Measurements from ENCODE around the gene MAP4K2. TPM values are rescaled to one million over a fixed set of nuclear protein-coding genes. Genes with fewer than 3 reads are reported as not detected.
A peak's percentile ranks its signal among the peaks of the same experiment; 100 is the strongest.

MAP4K2 gene
- total RNA-seq, 1 experiment from 2014 or later = 16.8 TPM

GRCh38 chr11:64849598-64850356 is 46.8 kb upstream of the MAP4K2 start:
- no peak overlapping the region for H3K4me3 ChIP-seq (ENCODE audit: low read depth, low read length)
- POLR2A ChIA-PET = interaction anchor here (1.0 kb wide), 1 partner anchor 21 kb away, joined by 3 read pairs; no protein-coding TSS in a partner anchor
- Mint-ChIP-seq H3K4me3 (ENCODE audit: unreplicated experiment) (no peak overlapping the region), H3K36me3 (ENCODE audit: insufficient read depth, unreplicated experiment) (peaks cover 54% of the 10 kb centered on the region), H3K27me3 (ENCODE audit: insufficient read depth, unreplicated experiment) (no peaks in the 10 kb centered on the region), H3K27ac (ENCODE audit: unreplicated experiment) (no peak overlapping the region), H3K4me1 (ENCODE audit: low read depth, unreplicated experiment) (peaks cover 22% of the 10 kb centered on the region), H3K9me3 (ENCODE audit: unreplicated experiment) (no peaks in the 10 kb centered on the region)
- no TSS peak for BruUV-seq (replicated peaks)
- no peak for DNase-seq
- H3K4me1 ChIP-seq = peaks cover 26% of the 10 kb centered on the region
- no peaks in the 10 kb centered on the region; the same call in 1 of the 2 replicates for H3K36me3 ChIP-seq (ENCODE audit: control insufficient read depth, insufficient read depth, low read length)
- no peak for TF ChIP-seq CTCF (IDR thresholded peaks at IDR 0.05; ENCODE audit: insufficient read depth in 1 of 2, low read depth in 1 of 2, low read length in 1 of 2, severe bottlenecking in 1 of 2, unreplicated experiment in 1 of 2)
- intact Hi-C loops (cut with micrococcal nuclease; ENCODE audit: unreplicated experiment) = loop anchor here (5.0 kb wide), 1 partner anchor 148 kb away; the partner anchor contains the start of gene BATF2
- H3K9me3 ChIP-seq = no peaks in the 10 kb centered on the region
- H3K27me3 ChIP-seq (replicated peaks; ENCODE audit: control insufficient read depth, insufficient read depth, low read length) = no peaks in the 10 kb centered on the region
- CTCF ChIA-PET = interaction anchor here (0.5 to 4.9 kb wide), 9 partner anchors 23 to 267 kb away, joined by 3 to 51 read pairs (median 4); partner anchors contain the start of genes EHD1 and ZNHIT2

- no peak overlapping the region for H3K4me3 Mint-ChIP-seq (ENCODE audit: unreplicated experiment)
- intact Hi-C loops (cut with micrococcal nuclease; ENCODE audit: unreplicated experiment) = loop anchor here (5.0 kb wide), 1 partner anchor 148 kb away; the partner anchor contains the start of gene BATF2
- peaks cover 54% of the 10 kb centered on the region for H3K36me3 Mint-ChIP-seq (ENCODE audit: insufficient read depth, unreplicated experiment)
- H3K9me3 ChIP-seq = no peaks in the 10 kb centered on the region
- H3K4me3 ChIP-seq (ENCODE audit: low read depth, low read length) = no peak overlapping the region
- ChIA-PET POLR2A (interaction anchor here (1.0 to 1.5 kb wide), 2 partner anchors 18 to 22 kb away, joined by 3 read pairs; no protein-coding TSS in a partner anchor), CTCF (interaction anchor here (0.5 to 4.9 kb wide), 14 partner anchors 15 to 268 kb away, joined by 3 to 51 read pairs (median 4); partner anchors contain the start of genes ARL2, BATF2, EHD1 and ZNHIT2)
- peak overlapping the region; percentile 58 for H3K27ac Mint-ChIP-seq (ENCODE audit: unreplicated experiment)
- no peak for DNase-seq
- H3K27me3 ChIP-seq (replicated peaks; ENCODE audit: control insufficient read depth, insufficient read depth, low read length) = no peaks in the 10 kb centered on the region
- peaks cover 19% of the 10 kb centered on the region for H3K4me1 Mint-ChIP-seq (ENCODE audit: low read depth, unreplicated experiment)
- H3K36me3 ChIP-seq (ENCODE audit: control insufficient read depth, insufficient read depth, low read length) = no peaks in the 10 kb centered on the region; the same call in 1 of the 2 replicates
- TF ChIP-seq CTCF (IDR thresholded peaks at IDR 0.05; ENCODE audit: insufficient read depth in 1 of 2, low read depth in 1 of 2, low read length in 1 of 2, severe bottlenecking in 1 of 2, unreplicated experiment in 1 of 2) = no peak
- no peaks in the 10 kb centered on the region for H3K27me3 Mint-ChIP-seq (ENCODE audit: insufficient read depth, unreplicated experiment)
- H3K9me3 Mint-ChIP-seq (ENCODE audit: unreplicated experiment) = no peaks in the 10 kb centered on the region
- H3K4me1 ChIP-seq = peaks cover 22% of the 10 kb centered on the region
- BruUV-seq (replicated peaks) = no TSS peak
Observed at GRCh38 chr11:64848826-64849597, 46.0 kb upstream of the MAP4K2 start.
